Fibroblast of lung (primary cell): ENCODE data around the gene ITGB3.

ENCODE experiments used
- EZH2 ChIP-seq: IDR thresholded peaks from 2 replicates; pipeline ENCODE4 v1.5.1; 2012; ENCODE audit warnings: low read length, control low read depth, mild to moderate bottlenecking; ENCODE audit errors: missing control alignments
- TF ChIP-seq, protein P1 (sequence below), 2 donors: IDR thresholded peaks in 1 of 2; conservative IDR thresholded peaks in 1 of 2; 1 replicate in 1 of 2; 2 replicates in 1 of 2; pipeline ENCODE4 v1.5.1; 2011 to 2012; ENCODE audit warnings: low read length in 2 of 2, control low read depth in 1 of 2, inconsistent platforms in 1 of 2, low read depth in 1 of 2, mild to moderate bottlenecking in 1 of 2

DNA sequence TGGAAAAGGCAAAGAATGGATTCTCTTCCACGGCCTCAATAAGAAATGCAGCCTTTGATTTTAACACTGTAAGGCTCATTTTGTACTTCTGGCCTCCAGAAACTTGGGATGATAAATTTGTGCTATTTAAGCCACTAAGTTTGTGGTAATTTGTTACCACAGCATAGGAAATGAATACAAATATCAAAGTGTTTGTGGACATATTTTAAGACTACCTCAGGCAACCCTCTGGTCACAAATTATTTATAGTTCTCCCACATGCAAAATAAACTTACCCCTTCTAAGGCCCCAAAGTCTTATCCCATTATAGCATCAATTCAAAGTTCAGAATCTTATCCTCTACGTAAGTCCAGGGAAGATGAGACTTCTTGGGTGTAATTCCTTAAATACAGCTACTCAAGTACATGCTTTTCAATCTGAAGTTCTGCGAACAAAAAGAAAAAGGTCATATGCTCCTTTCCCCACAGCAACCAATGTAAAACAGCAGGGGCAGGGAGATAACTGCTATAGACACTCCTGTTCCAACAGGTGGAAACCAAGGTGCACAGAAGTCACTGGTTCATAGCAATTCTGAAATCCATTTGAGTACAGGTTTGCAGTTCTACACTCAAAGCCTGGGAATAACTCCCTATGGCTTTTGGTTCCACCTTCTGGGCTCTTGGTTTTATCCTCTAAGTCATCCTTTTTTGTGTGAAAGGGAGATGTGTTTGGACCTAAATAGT is 64.7 kb downstream of the ITGB3 start:
- no peak for TF ChIP-seq EZH2
- TF ChIP-seq, protein P1, sequence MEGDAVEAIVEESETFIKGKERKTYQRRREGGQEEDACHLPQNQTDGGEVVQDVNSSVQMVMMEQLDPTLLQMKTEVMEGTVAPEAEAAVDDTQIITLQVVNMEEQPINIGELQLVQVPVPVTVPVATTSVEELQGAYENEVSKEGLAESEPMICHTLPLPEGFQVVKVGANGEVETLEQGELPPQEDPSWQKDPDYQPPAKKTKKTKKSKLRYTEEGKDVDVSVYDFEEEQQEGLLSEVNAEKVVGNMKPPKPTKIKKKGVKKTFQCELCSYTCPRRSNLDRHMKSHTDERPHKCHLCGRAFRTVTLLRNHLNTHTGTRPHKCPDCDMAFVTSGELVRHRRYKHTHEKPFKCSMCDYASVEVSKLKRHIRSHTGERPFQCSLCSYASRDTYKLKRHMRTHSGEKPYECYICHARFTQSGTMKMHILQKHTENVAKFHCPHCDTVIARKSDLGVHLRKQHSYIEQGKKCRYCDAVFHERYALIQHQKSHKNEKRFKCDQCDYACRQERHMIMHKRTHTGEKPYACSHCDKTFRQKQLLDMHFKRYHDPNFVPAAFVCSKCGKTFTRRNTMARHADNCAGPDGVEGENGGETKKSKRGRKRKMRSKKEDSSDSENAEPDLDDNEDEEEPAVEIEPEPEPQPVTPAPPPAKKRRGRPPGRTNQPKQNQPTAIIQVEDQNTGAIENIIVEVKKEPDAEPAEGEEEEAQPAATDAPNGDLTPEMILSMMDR (conservative IDR thresholded peaks at IDR 0.05 in 1 of 2, IDR thresholded peaks at IDR 0.05 in 1 of 2; ENCODE audit: low read depth in 1 of 2, low read length in 2 of 2): no peak
